Lower leg skin (tissue), 3 donors: ENCODE data around the gene ZMYND12.

Experiments
- CTCF ChIP-seq, 3 donors: fragments of 450-650 bp; IDR thresholded peaks; one replicate each; pipeline ENCODE4 v1.5.1; 2016; ENCODE audit warnings: antibody characterized with exemption in 3 of 3, mild to moderate bottlenecking in 3 of 3, moderate library complexity in 2 of 3
- POLR2A ChIP-seq, 2 donors: fragments of 450-650 bp; IDR thresholded peaks; one replicate each; pipeline ENCODE4 v1.6.1; 2016 to 2017; ENCODE audit warnings: antibody characterized with exemption in 2 of 2, mild to moderate bottlenecking in 1 of 2, moderate library complexity in 1 of 2

DNA sequence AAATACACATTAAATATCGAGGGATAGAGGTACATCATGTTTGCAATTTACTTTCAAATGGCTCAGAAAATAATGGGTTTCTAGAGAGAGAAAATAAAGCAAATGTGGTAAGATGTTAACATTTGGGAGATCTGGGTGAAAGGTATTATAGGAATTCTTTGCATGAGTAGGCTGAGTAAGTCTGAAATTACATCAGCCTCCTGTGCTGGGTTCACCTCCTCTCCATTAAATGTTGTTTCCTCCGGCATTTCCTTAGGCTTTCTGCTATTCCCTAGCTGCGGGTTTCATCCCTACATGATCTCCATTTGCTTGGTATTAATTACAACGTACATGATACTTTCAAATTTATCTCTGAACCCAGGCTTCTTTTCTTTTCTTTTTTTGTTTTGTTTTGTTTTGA, 31.6 kb downstream of the ZMYND12 start:
- TF ChIP-seq CTCF (IDR thresholded peaks at IDR 0.05), result no peak
- no peak for TF ChIP-seq POLR2A (IDR thresholded peaks at IDR 0.05)
